Measurements from ENCODE around the gene KLHDC3.

GRCh38 chr6:43014434-43014909 lies 423 bp downstream of the KLHDC3 start:
- TF ChIP-seq, protein P1, sequence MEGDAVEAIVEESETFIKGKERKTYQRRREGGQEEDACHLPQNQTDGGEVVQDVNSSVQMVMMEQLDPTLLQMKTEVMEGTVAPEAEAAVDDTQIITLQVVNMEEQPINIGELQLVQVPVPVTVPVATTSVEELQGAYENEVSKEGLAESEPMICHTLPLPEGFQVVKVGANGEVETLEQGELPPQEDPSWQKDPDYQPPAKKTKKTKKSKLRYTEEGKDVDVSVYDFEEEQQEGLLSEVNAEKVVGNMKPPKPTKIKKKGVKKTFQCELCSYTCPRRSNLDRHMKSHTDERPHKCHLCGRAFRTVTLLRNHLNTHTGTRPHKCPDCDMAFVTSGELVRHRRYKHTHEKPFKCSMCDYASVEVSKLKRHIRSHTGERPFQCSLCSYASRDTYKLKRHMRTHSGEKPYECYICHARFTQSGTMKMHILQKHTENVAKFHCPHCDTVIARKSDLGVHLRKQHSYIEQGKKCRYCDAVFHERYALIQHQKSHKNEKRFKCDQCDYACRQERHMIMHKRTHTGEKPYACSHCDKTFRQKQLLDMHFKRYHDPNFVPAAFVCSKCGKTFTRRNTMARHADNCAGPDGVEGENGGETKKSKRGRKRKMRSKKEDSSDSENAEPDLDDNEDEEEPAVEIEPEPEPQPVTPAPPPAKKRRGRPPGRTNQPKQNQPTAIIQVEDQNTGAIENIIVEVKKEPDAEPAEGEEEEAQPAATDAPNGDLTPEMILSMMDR (IDR thresholded peaks at IDR 0.05; ENCODE audit: low read depth, low read length, poor library complexity, severe bottlenecking) = no peak
- no peak for TF ChIP-seq EZH2phosphoT487 (IDR thresholded peaks at IDR 0.05; ENCODE audit: borderline replicate concordance, low read length)

All from DOHH2 (cell line).